ENCODE data around the gene MEMO1. TPM values are rescaled to one million over a fixed set of nuclear protein-coding genes. Genes with fewer than 3 reads are reported as not detected.

Gene MEMO1
- total RNA-seq, 8 experiments from 2014 or later, result 24.3 to 56.6 (median 34.3) TPM

DNA sequence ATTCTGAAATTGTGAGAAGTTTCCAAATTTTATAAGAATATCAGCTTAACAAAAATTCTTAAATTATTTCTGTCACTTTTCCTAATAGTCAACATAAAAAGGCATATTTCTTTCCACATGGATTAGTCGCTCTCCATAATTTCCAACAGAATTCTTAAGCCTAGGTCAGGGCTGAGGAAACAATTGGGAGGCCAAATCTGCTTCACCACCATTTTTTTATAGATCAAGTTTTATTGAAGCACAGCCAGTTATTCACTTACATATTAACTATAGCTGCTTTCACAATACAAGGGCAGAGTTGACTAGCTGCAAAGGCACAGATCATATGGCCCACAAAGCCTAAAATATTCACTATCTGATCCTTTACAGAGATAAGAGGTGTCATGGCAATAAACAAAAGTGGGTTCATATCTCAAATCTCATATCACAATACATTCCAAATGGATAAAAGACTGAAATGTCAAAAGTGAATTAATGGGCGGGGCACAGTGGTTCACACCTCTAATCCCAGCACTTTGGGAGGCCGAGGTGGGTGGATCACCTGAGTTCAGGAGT lies 18.7 kb downstream of the MEMO1 start:
- in situ Hi-C loops (cut with MboI; ENCODE audit: low pct_unique_long_range_greater_than_20kb in 2 of 9, low sequenced_read_pairs in 9 of 9, unreplicated experiment in 9 of 9), result no loop called here
- no peaks in the 10 kb centered on the region for H3K4me1 ChIP-seq (replicated peaks in 1 of 2)
- no peak overlapping the region for H3K27ac ChIP-seq
- 83 to 100% (median 92%) methylated on average over 1 to 3 of the region's 3 CpGs; no CpG with 5 or more reads in 1 of the 10 experiments for WGBS, 10 experiments
- H3K4me3 ChIP-seq, result no peak overlapping the region
- ATAC-seq (replicated peaks in 6 of 8), result no peak

- in situ Hi-C loops (cut with MboI; ENCODE audit: low pct_unique_long_range_greater_than_20kb in 2 of 9, low sequenced_read_pairs in 9 of 9, unreplicated experiment in 9 of 9), result no loop called here
- H3K4me1 ChIP-seq (replicated peaks in 1 of 2), result no peaks in the 10 kb centered on the region
- no peak overlapping the region for H3K4me3 ChIP-seq
- peak in 3 of 8 experiments; percentile 59 to 96 (median 80) for ATAC-seq (replicated peaks in 6 of 8)
- H3K27ac ChIP-seq, result no peak overlapping the region
- WGBS, 10 experiments, result 43 to 100% (median 85%) methylated on average over 1 to 4 of the region's 4 CpGs; no CpG with 5 or more reads in 1 of the 10 experiments
Measured at GRCh38 chr2:31989946-31990345, 20.9 kb downstream of the MEMO1 start.

GRCh38 chr2:31987454-31988220 lies 23.2 kb downstream of the MEMO1 start:
- ATAC-seq (replicated peaks in 6 of 8), result peak; percentile 50 to 98 (median 95)
- in situ Hi-C loops (cut with MboI; ENCODE audit: low pct_unique_long_range_greater_than_20kb in 2 of 9, low sequenced_read_pairs in 9 of 9, unreplicated experiment in 9 of 9), result no loop called here

GRCh38 chr2:31986906-31987305 lies 23.9 kb downstream of the MEMO1 start:
- Histone ChIP-seq H3K4me3 (no peak overlapping the region), H3K27ac (no peak overlapping the region), H3K4me1 (replicated peaks in 1 of 2) (no peaks in the 10 kb centered on the region)
- WGBS, 10 experiments, result 50 to 100% (median 95%) methylated on average over 1 to 3 of the region's 3 CpGs; no CpG with 5 or more reads in 2 of the 10 experiments
- no peak for ATAC-seq (replicated peaks in 6 of 8)
- in situ Hi-C loops (cut with MboI; ENCODE audit: low pct_unique_long_range_greater_than_20kb in 2 of 9, low sequenced_read_pairs in 9 of 9, unreplicated experiment in 9 of 9), result no loop called here

More at GRCh38 chr2:31987454-31988220, 23.2 kb downstream of the MEMO1 start:
- WGBS, 10 experiments, result 40 to 100% (median 95%) methylated on average over 1 to 2 of the region's 2 CpGs; no CpG with 5 or more reads in 1 of the 10 experiments
- Histone ChIP-seq H3K4me3 (no peak overlapping the region), H3K4me1 (replicated peaks in 1 of 2) (no peaks in the 10 kb centered on the region), H3K27ac (no peak overlapping the region)

GRCh38 chr2:31983762-31984467 lies 26.9 kb downstream of the MEMO1 start:
- Histone ChIP-seq H3K4me1 (replicated peaks in 1 of 2) (no peaks in the 10 kb centered on the region), H3K4me3 (no peak overlapping the region), H3K27ac (no peak overlapping the region)
- 80 to 100% (median 94%) methylated on average over 1 to 5 of the region's 5 CpGs for WGBS, 10 experiments
- no peak for ATAC-seq (replicated peaks in 6 of 8)
- in situ Hi-C loops (cut with MboI; ENCODE audit: low pct_unique_long_range_greater_than_20kb in 2 of 9, low sequenced_read_pairs in 9 of 9, unreplicated experiment in 9 of 9), result no loop called here

GRCh38 chr2:31980674-31981356 lies 30.0 kb downstream of the MEMO1 start:
- no peak overlapping the region for H3K27ac ChIP-seq
- no peak overlapping the region for H3K4me3 ChIP-seq
- H3K4me1 ChIP-seq (replicated peaks in 1 of 2), result no peaks in the 10 kb centered on the region
- 30 to 96% (median 84%) methylated on average over 2 to 6 of the region's 6 CpGs for WGBS, 10 experiments
- in situ Hi-C loops (cut with MboI; ENCODE audit: low pct_unique_long_range_greater_than_20kb in 2 of 9, low sequenced_read_pairs in 9 of 9, unreplicated experiment in 9 of 9), result no loop called here
- ATAC-seq (replicated peaks in 6 of 8), result peak in 7 of 8 experiments; percentile 35 to 94 (median 72)

DNA sequence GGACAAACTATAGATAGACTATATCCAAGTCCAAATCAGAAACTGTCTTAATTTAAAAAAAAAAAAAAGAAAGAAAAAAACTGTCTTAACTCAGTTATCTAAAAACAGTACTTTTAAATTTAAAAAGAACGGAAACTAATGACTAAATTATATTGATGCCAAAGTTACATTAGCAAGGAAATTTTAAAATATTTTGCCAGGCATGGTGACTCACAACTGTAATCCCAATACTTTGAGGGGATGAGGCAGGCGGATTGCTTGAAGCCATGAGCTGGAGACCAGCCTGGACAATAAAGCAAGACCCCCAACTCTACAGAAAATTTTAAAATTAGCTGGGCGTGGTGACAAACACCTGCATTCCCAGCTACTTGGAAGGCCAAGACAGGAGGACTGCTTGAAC lies 30.9 kb downstream of the MEMO1 start:
- ATAC-seq (replicated peaks in 6 of 8), result no peak
- in situ Hi-C loops (cut with MboI; ENCODE audit: low pct_unique_long_range_greater_than_20kb in 2 of 9, low sequenced_read_pairs in 9 of 9, unreplicated experiment in 9 of 9), result no loop called here
- WGBS, 10 experiments, result 59 to 100% (median 89%) methylated on average over 1 to 3 of the region's 3 CpGs
- Histone ChIP-seq H3K4me3 (no peak overlapping the region), H3K4me1 (replicated peaks in 1 of 2) (no peaks in the 10 kb centered on the region), H3K27ac (no peak overlapping the region)

GRCh38 chr2:31979018-31979417 lies 31.8 kb downstream of the MEMO1 start:
- no peak for ATAC-seq (replicated peaks in 6 of 8)
- 60 to 100% (median 85%) methylated on average over 1 to 3 of the region's 3 CpGs; no CpG with 5 or more reads in 2 of the 10 experiments for WGBS, 10 experiments
- H3K4me1 ChIP-seq (replicated peaks in 1 of 2), result no peaks in the 10 kb centered on the region
- no peak overlapping the region for H3K27ac ChIP-seq
- H3K4me3 ChIP-seq, result no peak overlapping the region
- in situ Hi-C loops (cut with MboI; ENCODE audit: low pct_unique_long_range_greater_than_20kb in 2 of 9, low sequenced_read_pairs in 9 of 9, unreplicated experiment in 9 of 9), result no loop called here

DNA sequence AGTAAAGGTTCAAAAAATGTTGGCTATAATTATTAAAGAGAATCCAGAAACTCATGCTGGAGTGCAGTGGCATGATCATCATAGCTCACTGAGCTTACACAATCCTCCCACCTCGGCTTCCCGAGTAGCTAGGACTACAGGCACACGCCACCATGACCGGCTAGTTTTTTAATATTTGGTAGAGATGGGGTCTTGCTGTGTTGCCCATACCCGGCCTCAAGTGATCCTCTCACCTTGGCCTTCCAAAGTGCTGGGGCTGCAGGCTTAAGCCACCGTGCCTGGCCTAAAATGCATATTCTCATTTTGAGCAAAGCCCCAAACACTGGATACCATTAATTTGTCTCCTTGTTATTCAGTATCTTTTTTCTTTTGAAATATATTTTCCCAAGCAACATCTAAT lies 32.4 kb downstream of the MEMO1 start:
- H3K4me1 ChIP-seq (replicated peaks in 1 of 2), result no peaks in the 10 kb centered on the region
- H3K27ac ChIP-seq, result no peak overlapping the region
- no peak overlapping the region for H3K4me3 ChIP-seq
- in situ Hi-C loops (cut with MboI; ENCODE audit: low pct_unique_long_range_greater_than_20kb in 2 of 9, low sequenced_read_pairs in 9 of 9, unreplicated experiment in 9 of 9), result no loop called here
- 75 to 100% (median 100%) methylated on average over 1 to 5 of the region's 6 CpGs; no CpG with 5 or more reads in 2 of the 10 experiments for WGBS, 10 experiments
- ATAC-seq (replicated peaks in 6 of 8), result no peak

- Histone ChIP-seq H3K4me1 (replicated peaks in 1 of 2) (no peaks in the 10 kb centered on the region), H3K4me3 (no peak overlapping the region), H3K27ac (no peak overlapping the region)
- in situ Hi-C loops (cut with MboI; ENCODE audit: low pct_unique_long_range_greater_than_20kb in 2 of 9, low sequenced_read_pairs in 9 of 9, unreplicated experiment in 9 of 9), result no loop called here
- ATAC-seq (replicated peaks in 6 of 8), result peak in 1 of 8 experiments; percentile 25
Measured at GRCh38 chr2:31973665-31974064, 37.1 kb downstream of the MEMO1 start.

DNA sequence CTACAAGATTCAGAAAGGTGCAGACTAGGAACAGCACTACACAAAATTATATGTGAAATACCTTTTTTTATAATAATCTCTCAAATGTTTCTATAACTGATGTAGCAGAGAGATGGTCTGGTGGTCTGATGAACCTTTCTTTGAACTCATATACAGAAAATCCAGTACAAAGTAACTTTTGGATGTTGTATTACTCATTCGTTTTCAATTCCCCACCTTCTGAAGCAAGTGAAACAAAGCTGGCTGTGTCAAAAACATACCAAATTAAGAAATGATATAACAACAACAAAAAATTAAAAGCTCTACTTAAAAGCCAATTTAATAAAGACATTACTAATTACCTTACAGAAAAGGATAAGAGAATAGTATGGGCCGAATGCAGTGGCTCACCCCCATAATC lies 38.7 kb downstream of the MEMO1 start:
- in situ Hi-C loops (cut with MboI; ENCODE audit: low pct_unique_long_range_greater_than_20kb in 2 of 9, low sequenced_read_pairs in 9 of 9, unreplicated experiment in 9 of 9), result no loop called here
- Histone ChIP-seq H3K27ac (no peak overlapping the region), H3K4me3 (no peak overlapping the region), H3K4me1 (replicated peaks in 1 of 2) (no peaks in the 10 kb centered on the region)
- 83 to 100% (median 95%) methylated on average over 1 to 2 of the region's 2 CpGs; no CpG with 5 or more reads in 3 of the 10 experiments for WGBS, 10 experiments
- ATAC-seq (replicated peaks in 6 of 8), result no peak

- Histone ChIP-seq H3K27ac (no peak overlapping the region), H3K4me1 (replicated peaks in 1 of 2) (no peaks in the 10 kb centered on the region), H3K4me3 (no peak overlapping the region)
- in situ Hi-C loops (cut with MboI; ENCODE audit: low pct_unique_long_range_greater_than_20kb in 2 of 9, low sequenced_read_pairs in 9 of 9, unreplicated experiment in 9 of 9), result no loop called here
- 17 to 100% (median 83%) methylated on average over 1 to 4 of the region's 4 CpGs; no CpG with 5 or more reads in 4 of the 10 experiments for WGBS, 10 experiments
- no peak for ATAC-seq (replicated peaks in 6 of 8)
Measured at GRCh38 chr2:31969178-31969577, 41.6 kb downstream of the MEMO1 start.

DNA sequence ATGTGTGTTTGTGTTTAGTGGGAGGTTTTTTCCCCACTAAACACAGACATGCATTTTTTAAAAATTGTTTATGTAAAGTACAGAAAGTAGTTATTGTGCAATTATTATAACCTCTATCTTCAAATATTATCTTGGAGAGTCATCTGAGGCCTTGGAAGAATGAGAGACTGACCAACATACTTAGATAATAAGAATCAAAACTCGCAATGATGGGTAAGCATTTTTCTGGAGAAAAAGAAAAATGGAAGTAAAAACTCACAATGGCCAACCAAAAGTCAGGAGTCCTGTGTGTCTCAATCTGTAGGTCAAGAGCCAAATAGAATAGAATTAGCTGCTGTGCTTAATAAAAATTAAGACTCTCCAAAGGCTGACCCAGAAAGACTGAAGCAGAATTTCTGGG lies 43.0 kb downstream of the MEMO1 start:
- in situ Hi-C loops (cut with MboI; ENCODE audit: low pct_unique_long_range_greater_than_20kb in 2 of 9, low sequenced_read_pairs in 9 of 9, unreplicated experiment in 9 of 9), result no loop called here

More for the DNA sequence above, 43.0 kb downstream of the MEMO1 start:
- H3K4me3 ChIP-seq, result no peak overlapping the region
- H3K27ac ChIP-seq, result no peak overlapping the region
- ATAC-seq (replicated peaks in 6 of 8), result no peak
- WGBS, 10 experiments, result 83 to 100% (median 100%) methylated on average over 1 of the region's 1 CpG; no CpG with 5 or more reads in 1 of the 10 experiments
- no peaks in the 10 kb centered on the region for H3K4me1 ChIP-seq (replicated peaks in 1 of 2)

Data from motor neuron (in vitro differentiated cells).